Muscle of leg (tissue), 11 donors: Measurements from ENCODE around the gene SLC2A3. TPM values are rescaled to one million over a fixed set of nuclear protein-coding genes. Genes with fewer than 3 reads are reported as not detected.
"Not testable (repeated sequence)": the region's sequence is repeated elsewhere in the genome, so short reads cannot be mapped to it uniquely, and the experiment has no call there.

Source experiments
- DNase-seq: peaks from one replicate; pipeline ENCODE4 v3.0.0; 2013
- H3K27ac ChIP-seq: one replicate; pipeline ENCODE4 v1.5.1; 2013; ENCODE audit warnings: mild to moderate bottlenecking, low read length, control low read depth
- H3K27me3 ChIP-seq: one replicate; pipeline ENCODE4 v1.6.1; 2013; ENCODE audit warnings: low read length; ENCODE audit not compliant: control insufficient read depth, insufficient read depth
- H3K36me3 ChIP-seq: one replicate; pipeline ENCODE4 v1.6.1; 2013; ENCODE audit warnings: low read length; ENCODE audit not compliant: control insufficient read depth, insufficient read depth
- H3K4me1 ChIP-seq: one replicate; pipeline ENCODE4 v1.6.1; 2013; ENCODE audit warnings: low read length; ENCODE audit not compliant: control insufficient read depth, insufficient read depth
- H3K4me3 ChIP-seq: one replicate; pipeline ENCODE4 v1.5.1; 2013; ENCODE audit warnings: low read length, control low read depth
- H3K9me3 ChIP-seq: replicated peaks from 2 replicates; pipeline ENCODE4 v1.6.1; 2013; ENCODE audit warnings: low read depth, low read length; ENCODE audit not compliant: control insufficient read depth
- WGBS: methylation state at CpG from one replicate; pipeline ENCODE4 v1.1.5; 2013; ENCODE audit warnings: missing lambda C conversion rate; ENCODE audit not compliant: insufficient coverage; 5-methylcytosine and 5-hydroxymethylcytosine counted together
- polyA plus RNA-seq, 8 donors: library from polyadenylated mRNA; unstranded; fragments of 120-200 nt; gene quantifications; one replicate each; pipeline versions ENCODE4 v1.2.1 to v1.2.3, GENCODE V29; 2013; ENCODE audit warnings: inconsistent platforms in 1 of 8, low replicate concordance in 1 of 8; ENCODE audit not compliant: insufficient read length in 8 of 8, insufficient read depth in 1 of 8
- total RNA-seq: library from RNA; stranded (reverse); fragments of 120-200 nt; gene quantifications from one replicate; pipeline ENCODE4 v1.2.4, GENCODE V29; 2013

Gene SLC2A3
- total and polyA plus RNA-seq, 9 donors = 7.5 to 47.3 (median 15.3) TPM

GRCh38 chr12:7954418-7954817 lies 18.4 kb upstream of the SLC2A3 start:
- not testable (repeated sequence) for DNase-seq, H3K4me3 ChIP-seq, H3K4me1 ChIP-seq, H3K27me3 ChIP-seq, H3K27ac ChIP-seq, H3K9me3 ChIP-seq, H3K36me3 ChIP-seq
- no CpG with 5 or more reads among the region's 10 CpGs for WGBS

DNA sequence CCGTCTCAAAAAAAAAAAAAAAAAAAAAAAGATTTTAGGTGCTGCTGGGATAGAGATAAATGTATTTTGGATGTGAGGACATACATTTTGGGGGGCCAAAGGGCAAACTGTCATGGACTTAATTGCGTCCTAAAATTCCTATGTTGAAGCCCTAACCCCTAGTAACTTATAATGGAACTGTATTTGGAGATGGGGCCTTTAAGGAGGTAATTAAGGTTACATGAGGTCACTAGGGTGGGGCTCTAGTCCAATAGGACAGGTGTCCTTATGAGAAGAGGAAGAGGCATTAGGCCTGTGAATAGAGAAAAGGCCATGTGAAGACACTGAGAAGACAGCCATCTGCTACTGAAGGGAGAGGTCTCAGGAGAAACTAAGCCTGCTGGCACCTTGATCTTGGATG lies 17.9 kb upstream of the SLC2A3 start:
- not testable (repeated sequence) for H3K27ac ChIP-seq, H3K9me3 ChIP-seq, H3K4me3 ChIP-seq, H3K36me3 ChIP-seq, H3K27me3 ChIP-seq, H3K4me1 ChIP-seq, DNase-seq
- no CpG with 5 or more reads among the region's 2 CpGs for WGBS

GRCh38 chr12:7951671-7952070 lies 15.7 kb upstream of the SLC2A3 start:
- Histone ChIP-seq H3K9me3 (no peaks in the 10 kb centered on the region), H3K4me3 (no peak overlapping the region), H3K4me1 (no peaks in the 10 kb centered on the region), H3K27ac (no peak overlapping the region), H3K36me3 (no peaks in the 10 kb centered on the region), H3K27me3 (no peaks in the 10 kb centered on the region)
- DNase-seq = no peak
- WGBS = 100% methylated on average over 3 of the region's 6 CpGs

DNA sequence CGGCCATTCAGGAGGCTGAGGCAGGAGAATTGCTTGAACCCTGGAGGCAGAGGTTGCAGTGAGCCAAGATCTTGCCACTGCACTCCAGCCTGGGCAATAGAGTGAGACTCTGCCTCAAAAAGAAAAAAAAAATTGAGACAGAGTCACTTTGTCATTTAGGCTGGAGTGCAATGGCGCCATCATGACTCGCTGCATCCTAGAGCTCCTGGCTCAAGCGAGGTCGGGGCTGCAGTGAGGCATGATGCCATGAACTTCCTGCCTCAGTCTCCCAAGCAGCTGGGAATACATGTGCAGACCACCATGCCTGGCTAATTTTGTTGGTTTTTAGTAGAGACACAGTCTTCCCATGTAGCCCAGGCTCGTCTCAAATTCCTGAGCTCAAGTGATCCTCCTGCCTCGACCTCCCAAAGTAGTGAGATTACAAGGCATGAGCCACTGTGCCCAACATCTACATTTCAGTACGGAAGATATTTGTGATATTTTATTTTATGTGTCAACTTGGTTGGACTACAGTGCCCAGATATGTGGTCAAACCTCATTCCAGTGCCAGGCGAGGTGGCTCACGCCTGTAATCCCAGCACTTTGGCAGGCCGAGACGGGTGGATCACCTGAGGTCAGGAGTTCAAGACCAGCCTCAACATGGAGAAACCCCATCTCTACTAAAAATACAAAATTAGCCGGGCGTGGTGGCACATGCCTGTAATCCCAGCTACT lies 14.4 kb upstream of the SLC2A3 start:
- H3K9me3 ChIP-seq, H3K4me1 ChIP-seq: not testable (repeated sequence)
- 89% methylated on average over 9 of the region's 14 CpGs for WGBS

DNA sequence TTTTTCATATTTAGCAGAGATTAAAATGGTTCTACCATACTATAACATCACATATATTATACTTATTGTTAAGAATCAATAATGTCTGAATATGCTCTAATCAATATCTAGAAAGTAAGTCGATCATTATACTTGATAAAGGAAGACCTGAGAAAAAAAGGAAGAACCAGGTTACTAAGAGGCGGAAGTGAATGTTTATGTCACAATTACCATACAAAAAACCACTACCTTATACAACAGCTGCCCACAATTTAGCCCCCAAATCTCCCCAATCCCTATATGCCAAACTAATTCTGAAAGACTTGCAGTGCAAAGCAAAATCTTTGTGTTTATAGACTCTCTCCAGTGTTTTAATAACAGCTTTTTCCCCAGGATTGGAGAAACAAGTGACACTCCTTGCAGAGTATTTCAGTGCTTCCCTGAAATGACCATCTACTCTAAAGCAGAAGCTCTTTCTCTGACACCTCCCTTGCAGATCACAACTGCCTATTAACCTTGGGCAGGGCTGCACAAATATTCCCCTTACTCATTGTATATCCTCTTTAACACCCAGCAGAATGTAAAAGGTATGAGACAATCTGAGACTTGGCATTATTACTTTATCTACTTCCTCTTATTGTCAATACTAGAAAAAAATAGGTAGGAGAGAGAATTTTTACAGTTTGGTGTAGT lies 12.7 kb upstream of the SLC2A3 start:
- no peaks in the 10 kb centered on the region for H3K36me3 ChIP-seq
- H3K27ac ChIP-seq = no peak overlapping the region
- no peak for DNase-seq
- no peaks in the 10 kb centered on the region for H3K9me3 ChIP-seq
- no peaks in the 10 kb centered on the region for H3K4me1 ChIP-seq
- H3K27me3 ChIP-seq = no peaks in the 10 kb centered on the region
- no CpG with 5 or more reads among the region's 2 CpGs for WGBS
- no peak overlapping the region for H3K4me3 ChIP-seq

More for the DNA sequence above, 14.4 kb upstream of the SLC2A3 start:
- not testable (repeated sequence) for H3K27ac ChIP-seq, H3K36me3 ChIP-seq, DNase-seq, H3K27me3 ChIP-seq, H3K4me3 ChIP-seq

GRCh38 chr12:7947011-7947410 lies 11.0 kb upstream of the SLC2A3 start:
- Histone ChIP-seq H3K27me3 (no peaks in the 10 kb centered on the region), H3K36me3 (no peaks in the 10 kb centered on the region), H3K27ac (no peak overlapping the region), H3K4me3 (no peak overlapping the region), H3K9me3 (no peaks in the 10 kb centered on the region), H3K4me1 (no peaks in the 10 kb centered on the region)
- WGBS = no CpG with 5 or more reads among the region's 2 CpGs
- DNase-seq = no peak

- H3K4me3 ChIP-seq, H3K9me3 ChIP-seq, DNase-seq, H3K27me3 ChIP-seq, H3K27ac ChIP-seq, H3K4me1 ChIP-seq, H3K36me3 ChIP-seq: not testable (repeated sequence)
- WGBS = no CpG with 5 or more reads among the region's 8 CpGs
Measured at GRCh38 chr12:7944760-7945159, 8.8 kb upstream of the SLC2A3 start.

GRCh38 chr12:7940906-7941305 lies 4.9 kb upstream of the SLC2A3 start:
- H3K36me3 ChIP-seq = no peaks in the 10 kb centered on the region
- DNase-seq = no peak
- H3K9me3 ChIP-seq = no peaks in the 10 kb centered on the region
- no CpG with 5 or more reads among the region's 2 CpGs for WGBS
- no peaks in the 10 kb centered on the region for H3K27me3 ChIP-seq
- H3K4me3 ChIP-seq = no peak overlapping the region
- H3K4me1 ChIP-seq = no peaks in the 10 kb centered on the region
- no peak overlapping the region for H3K27ac ChIP-seq

DNA sequence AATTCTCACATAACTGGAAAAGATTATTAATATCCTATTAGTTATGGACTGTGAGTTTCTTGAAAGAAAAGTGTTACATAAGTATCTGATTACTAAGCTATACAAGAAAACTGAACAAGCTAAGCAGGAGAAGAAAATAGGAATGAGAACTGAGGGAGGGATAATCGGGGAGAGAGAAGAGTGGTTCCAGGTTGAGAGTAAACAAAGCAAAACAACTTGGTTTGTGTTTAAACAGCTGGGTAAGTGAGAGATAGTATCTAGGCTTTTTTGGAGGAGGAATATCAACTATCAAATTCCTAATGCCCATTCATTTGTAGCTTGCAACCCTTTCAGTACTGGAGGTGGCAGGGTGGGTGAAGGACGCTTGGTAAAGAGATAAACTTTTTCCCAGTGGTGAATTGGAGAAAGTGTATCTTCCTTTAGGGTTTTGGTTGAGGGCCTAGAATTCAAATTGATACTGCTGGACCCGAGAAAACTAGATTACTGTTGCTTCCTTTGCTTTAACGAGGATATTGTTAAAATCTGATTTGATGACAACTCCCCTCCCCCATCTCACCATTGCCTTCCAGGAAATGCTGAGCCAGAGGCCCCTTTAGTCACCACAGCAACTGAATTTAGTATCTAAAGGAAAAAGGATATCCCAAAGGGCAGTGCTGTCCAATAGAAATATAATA lies 2.0 kb upstream of the SLC2A3 start:
- Histone ChIP-seq H3K27ac (peak overlapping the region; percentile 81), H3K27me3 (no peaks in the 10 kb centered on the region), H3K4me1 (no peaks in the 10 kb centered on the region), H3K4me3 (no peak overlapping the region), H3K9me3 (no peaks in the 10 kb centered on the region), H3K36me3 (no peaks in the 10 kb centered on the region)
- no CpG with 5 or more reads among the region's 4 CpGs for WGBS
- peak; percentile 92 for DNase-seq

DNA sequence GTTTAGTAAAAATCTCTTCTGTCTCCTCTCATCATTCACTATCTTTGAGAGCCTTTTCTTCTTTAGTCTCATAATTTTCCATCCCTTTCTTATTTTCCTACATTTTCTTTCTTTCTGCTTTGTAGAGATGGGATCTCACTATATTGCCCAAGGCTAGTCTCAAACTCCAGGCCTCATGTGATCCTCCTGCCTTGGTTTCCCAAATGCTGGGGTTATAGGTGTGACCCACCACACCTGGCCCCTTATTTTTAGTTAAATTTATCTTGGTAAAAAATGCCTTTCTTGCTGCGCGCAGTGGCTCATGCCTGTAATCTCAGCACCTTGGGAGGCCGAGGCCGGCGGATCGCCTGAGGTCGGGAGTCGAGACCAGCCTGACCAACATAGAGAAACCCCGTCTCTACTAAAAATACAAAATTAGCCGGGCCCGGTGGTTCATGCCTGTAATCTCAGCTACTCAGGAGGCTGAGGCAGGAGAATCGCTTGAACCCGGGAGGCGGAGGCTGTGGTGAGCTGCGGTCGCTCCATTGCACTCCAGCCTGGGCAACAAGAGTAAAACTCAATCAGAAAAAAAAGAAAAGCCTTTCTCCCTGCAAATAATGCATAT lies 996 bp downstream of the SLC2A3 start:
- no peak for DNase-seq
- 45% methylated on average over 7 of the region's 16 CpGs for whole genome bisulfite sequencing
- H3K36me3 ChIP-seq = peaks cover 18% of the 10 kb centered on the region
- no peaks in the 10 kb centered on the region for H3K9me3 ChIP-seq
- H3K4me1 ChIP-seq = no peaks in the 10 kb centered on the region
- peak overlapping the region; percentile 65 for H3K4me3 ChIP-seq
- peak overlapping the region; percentile 93 for H3K27ac ChIP-seq
- no peaks in the 10 kb centered on the region for H3K27me3 ChIP-seq
